Parathyroid adenoma (tissue), 2 donors: ENCODE results near the gene MDK.
A peak's percentile ranks its signal among the peaks of the same experiment; 100 is the strongest.

Experiments used
- H2AFZ ChIP-seq: fragments of 300-600 bp; sonication (generic); one replicate; pipeline ENCODE4 v1.7.0; 2017; ENCODE audit warnings: antibody characterized with exemption, mild to moderate bottlenecking
- H3K27ac ChIP-seq: fragments of 300-600 bp; sonication (generic); one replicate; pipeline ENCODE4 v1.7.0; 2017
- H3K27me3 ChIP-seq: fragments of 300-600 bp; sonication (generic); one replicate; pipeline ENCODE4 v1.7.0; 2017; ENCODE audit warnings: low read length; ENCODE audit not compliant: control insufficient read depth, insufficient read depth
- H3K36me3 ChIP-seq: fragments of 300-600 bp; sonication (generic); one replicate; pipeline ENCODE4 v1.7.0; 2017; ENCODE audit warnings: low read length; ENCODE audit not compliant: control insufficient read depth, insufficient read depth
- H3K4me1 ChIP-seq: fragments of 300-600 bp; sonication (generic); one replicate; pipeline ENCODE4 v1.7.0; 2017; ENCODE audit warnings: control low read depth
- H3K4me2 ChIP-seq: fragments of 300-600 bp; sonication (generic); one replicate; pipeline ENCODE4 v1.7.0; 2017; ENCODE audit warnings: low read length
- H3K4me3 ChIP-seq: fragments of 300-600 bp; sonication (generic); one replicate; pipeline ENCODE4 v1.7.0; 2017; ENCODE audit warnings: low read depth, low read length
- H3K79me2 ChIP-seq: fragments of 300-600 bp; sonication (generic); one replicate; pipeline ENCODE4 v1.7.0; 2017; ENCODE audit warnings: control low read depth
- H3K9ac ChIP-seq: fragments of 300-600 bp; sonication (generic); one replicate; pipeline ENCODE4 v1.7.0; 2017; ENCODE audit warnings: mild to moderate bottlenecking
- H3K9me3 ChIP-seq: fragments of 300-600 bp; sonication (generic); one replicate; pipeline ENCODE4 v1.7.0; 2017; ENCODE audit warnings: low read length; ENCODE audit not compliant: control insufficient read depth
- CTCF ChIP-seq: fragments of 300-600 bp; sonication (generic); IDR thresholded peaks from one replicate; pipeline ENCODE4 v1.7.0; 2017; ENCODE audit warnings: antibody characterized with exemption, mild to moderate bottlenecking
- donor health status: primary hyperparathyroidism.

The MDK gene

GRCh38 chr11:46404476-46405017 is 23.1 kb downstream of the MDK start:
- Histone ChIP-seq H3K36me3 (no peaks in the 10 kb centered on the region), H2AFZ (no peak overlapping the region), H3K9ac (no peak overlapping the region), H3K79me2 (no peaks in the 10 kb centered on the region), H3K27ac (no peak overlapping the region), H3K4me3 (no peak overlapping the region), H3K4me1 (peaks cover 5% of the 10 kb centered on the region), H3K9me3 (no peaks in the 10 kb centered on the region), H3K27me3 (no peaks in the 10 kb centered on the region), H3K4me2 (no peak overlapping the region)
- no peak for TF ChIP-seq CTCF

DNA sequence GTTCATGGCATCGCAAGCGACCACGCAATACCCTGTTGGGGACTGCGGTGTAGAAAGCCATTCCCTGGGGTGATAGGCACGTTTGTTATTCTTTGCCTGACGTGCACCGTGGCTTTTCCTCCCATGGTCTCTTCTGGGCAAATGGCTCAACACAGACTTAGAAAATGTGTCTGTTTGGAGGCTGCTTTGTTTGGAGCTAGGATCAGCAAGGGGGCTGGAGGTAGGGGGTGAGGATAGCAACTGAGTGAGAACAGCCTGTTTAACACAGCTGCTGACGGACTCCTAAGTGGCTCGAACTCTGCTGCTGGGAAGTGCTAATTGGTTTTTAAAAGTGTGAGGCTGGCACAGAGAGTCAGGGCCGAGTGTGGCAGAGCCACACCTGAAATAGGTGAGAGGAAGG is 26.2 kb downstream of the MDK start:
- Histone ChIP-seq H3K9ac (no peak overlapping the region), H3K79me2 (no peaks in the 10 kb centered on the region), H3K36me3 (no peaks in the 10 kb centered on the region), H3K27ac (no peak overlapping the region), H2AFZ (no peak overlapping the region), H3K4me2 (no peak overlapping the region), H3K4me1 (peaks cover 12% of the 10 kb centered on the region), H3K4me3 (no peak overlapping the region), H3K9me3 (no peaks in the 10 kb centered on the region), H3K27me3 (no peaks in the 10 kb centered on the region)
- no peak for TF ChIP-seq CTCF

GRCh38 chr11:46408407-46408986 is 27.0 kb downstream of the MDK start:
- Histone ChIP-seq H2AFZ (no peak overlapping the region), H3K9me3 (no peaks in the 10 kb centered on the region), H3K4me3 (no peak overlapping the region), H3K36me3 (no peaks in the 10 kb centered on the region), H3K9ac (no peak overlapping the region), H3K4me2 (no peak overlapping the region), H3K79me2 (no peaks in the 10 kb centered on the region), H3K27me3 (no peaks in the 10 kb centered on the region), H3K4me1 (peaks cover 8% of the 10 kb centered on the region), H3K27ac (no peak overlapping the region)
- TF ChIP-seq CTCF = no peak

DNA sequence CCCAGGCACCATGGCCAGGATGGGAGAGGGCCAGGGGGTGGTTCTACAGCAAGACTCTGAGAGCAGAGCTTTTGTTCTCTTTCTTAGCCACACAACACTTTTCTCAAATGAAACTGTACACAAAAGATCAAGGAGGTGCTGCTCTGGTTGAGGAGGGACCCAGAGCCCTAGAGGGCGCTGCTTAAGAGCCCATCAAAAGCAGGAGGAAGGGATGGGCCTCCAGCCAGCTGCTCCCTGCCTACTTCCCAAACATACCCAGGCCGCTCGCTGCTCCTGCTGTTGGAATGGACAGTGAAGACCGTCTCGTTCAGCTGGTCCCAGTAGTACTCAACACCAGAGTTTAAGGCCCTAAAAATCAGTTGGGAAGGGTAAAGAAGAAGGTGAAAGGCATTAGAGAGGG is 28.6 kb downstream of the MDK start:
- no peaks in the 10 kb centered on the region for H3K27me3 ChIP-seq
- peak; percentile 58 for TF ChIP-seq CTCF
- peak overlapping the region; percentile 68 for H3K27ac ChIP-seq
- no peak overlapping the region for H3K9ac ChIP-seq
- no peaks in the 10 kb centered on the region for H3K9me3 ChIP-seq
- H3K4me2 ChIP-seq = no peak overlapping the region
- H3K4me1 ChIP-seq = peaks cover 12% of the 10 kb centered on the region
- no peaks in the 10 kb centered on the region for H3K79me2 ChIP-seq
- H3K36me3 ChIP-seq = no peaks in the 10 kb centered on the region
- H3K4me3 ChIP-seq = no peak overlapping the region
- H2AFZ ChIP-seq = peak overlapping the region; percentile 24
